HG02970 (cell line): Measurements from ENCODE around the gene AGAP3.

Source experiments
- ATAC-seq: cut with Tn5 transposase; IDR thresholded peaks from one replicate; pipeline ENCODE4 v1.9.1; 2021; ENCODE audit warnings: mild to moderate bottlenecking, moderate library complexity, moderate number of reproducible peaks; ENCODE audit not compliant: unreplicated experiment, low FRiP score

Gene AGAP3

GRCh38 chr7:151177310-151177709, 91.0 kb downstream of the AGAP3 start:
- no peak for ATAC-seq

- ATAC-seq, result no peak
Measured at GRCh38 chr7:151178236-151178635, 92.0 kb downstream of the AGAP3 start.

GRCh38 chr7:151178831-151179230, 92.6 kb downstream of the AGAP3 start:
- ATAC-seq, result no peak

GRCh38 chr7:151179287-151179860, 93.1 kb downstream of the AGAP3 start:
- ATAC-seq, result no peak

- no peak for ATAC-seq
Measured at GRCh38 chr7:151179946-151180345, 93.7 kb downstream of the AGAP3 start.

- ATAC-seq, result no peak
Measured at GRCh38 chr7:151181011-151181431, 94.7 kb downstream of the AGAP3 start.

- ATAC-seq, result no peak
Measured at GRCh38 chr7:151185762-151186639, 99.7 kb downstream of the AGAP3 start.

- ATAC-seq, result no peak
Measured at GRCh38 chr7:151186640-151187408, 100.5 kb downstream of the AGAP3 start, which contains the start of gene ASB10. ASB10 (minus strand) TSS chr7:151187250; CDS start chr7:151187130, 120 bp downstream.

GRCh38 chr7:151187409-151188251, 101.4 kb downstream of the AGAP3 start:
- ATAC-seq, result no peak

- ATAC-seq, result no peak
Measured at GRCh38 chr7:151188252-151188542, 101.9 kb downstream of the AGAP3 start.

GRCh38 chr7:151189038-151189437, 102.8 kb downstream of the AGAP3 start:
- no peak for ATAC-seq

- no peak for ATAC-seq
Measured at GRCh38 chr7:151191544-151191943, 105.3 kb downstream of the AGAP3 start.

- no peak for ATAC-seq
Measured at GRCh38 chr7:151192002-151192539, 105.8 kb downstream of the AGAP3 start.

GRCh38 chr7:151193203-151193978, 107.1 kb downstream of the AGAP3 start:
- ATAC-seq, result no peak
